GM21576 (cell line): Measurements from ENCODE around the gene CD2.
A peak's percentile ranks its signal among the peaks of the same experiment; 100 is the strongest.

Experiments used
- ATAC-seq: cut with Tn5 transposase; IDR thresholded peaks from one replicate; pipeline ENCODE4 v1.9.1; 2021; ENCODE audit warnings: mild to moderate bottlenecking, moderate library complexity; ENCODE audit not compliant: unreplicated experiment

The CD2 gene

GRCh38 chr1:116759636-116760035, 5.4 kb downstream of the CD2 start:
- ATAC-seq: no peak

GRCh38 chr1:116760487-116760886, 6.3 kb downstream of the CD2 start:
- ATAC-seq: no peak

GRCh38 chr1:116760996-116761665, 6.9 kb downstream of the CD2 start:
- no peak for ATAC-seq

- no peak for ATAC-seq
Observed at GRCh38 chr1:116762281-116762680, 8.1 kb downstream of the CD2 start.

GRCh38 chr1:116762781-116763115, 8.5 kb downstream of the CD2 start:
- ATAC-seq: no peak

GRCh38 chr1:116763116-116763786, 9.0 kb downstream of the CD2 start:
- ATAC-seq: no peak

GRCh38 chr1:116763787-116764465, 9.7 kb downstream of the CD2 start:
- ATAC-seq: no peak

GRCh38 chr1:116764466-116764898, 10.3 kb downstream of the CD2 start:
- no peak for ATAC-seq

- no peak for ATAC-seq
Observed at GRCh38 chr1:116764906-116765862, 11.0 kb downstream of the CD2 start.

- ATAC-seq: no peak
Observed at GRCh38 chr1:116765962-116766361, 11.7 kb downstream of the CD2 start.

GRCh38 chr1:116766616-116767469, 12.6 kb downstream of the CD2 start:
- ATAC-seq: no peak

- no peak for ATAC-seq
Observed at GRCh38 chr1:116767782-116768382, 13.7 kb downstream of the CD2 start.

GRCh38 chr1:116768416-116769103, 14.3 kb downstream of the CD2 start:
- no peak for ATAC-seq

GRCh38 chr1:116769104-116769452, 14.8 kb downstream of the CD2 start:
- ATAC-seq: no peak

GRCh38 chr1:116769561-116769977, 15.3 kb downstream of the CD2 start:
- peak; percentile 90 for ATAC-seq

GRCh38 chr1:116769994-116770393, 15.8 kb downstream of the CD2 start:
- ATAC-seq: no peak

- no peak for ATAC-seq
Observed at GRCh38 chr1:116770625-116771024, 16.4 kb downstream of the CD2 start.

GRCh38 chr1:116771997-116772647, 17.9 kb downstream of the CD2 start:
- no peak for ATAC-seq

- no peak for ATAC-seq
Observed at GRCh38 chr1:116772648-116773045, 18.4 kb downstream of the CD2 start.
